ENCODE results near the gene JAKMIP1. TPM values are rescaled to one million over a fixed set of nuclear protein-coding genes. Genes with fewer than 3 reads are reported as not detected.

JAKMIP1 gene
- total and polyA plus RNA-seq, 2 of the 13 experiments (the other 11 are each of a cell fraction or from before 2014, with no cell fraction given), result not detected

- Histone ChIP-seq H3K4me1 (ENCODE audit: insufficient read depth, low read length) (no peaks in the 10 kb centered on the region), H3K9me3 (ENCODE audit: low read length) (peaks cover 5% of the 10 kb centered on the region; the same call in 1 of the 2 replicates), H3K36me3 (replicated peaks in 1 of 2; ENCODE audit: control insufficient read depth in 1 of 2, insufficient read depth in 2 of 2, low read length in 2 of 2) (no peaks in the 10 kb centered on the region), H3K79me2 (ENCODE audit: insufficient read depth, low read length) (no peaks in the 10 kb centered on the region), H3K27me3 (ENCODE audit: control insufficient read depth in 1 of 2, insufficient read depth in 2 of 2, low read length in 2 of 2) (0 out of 5 replicates have a peak, but pooled peaks cover 0 to under 1% of the 10 kb centered on the region in 2 experiments), H3K4me3 (replicated peaks in 1 of 3; ENCODE audit: insufficient read depth in 1 of 3, low read depth in 2 of 3, low read length in 3 of 3) (no peak overlapping the region), H2AFZ (ENCODE audit: low read length) (no peak overlapping the region), H3K4me2 (ENCODE audit: low read depth, low read length) (no peak overlapping the region), H4K20me1 (ENCODE audit: insufficient read depth, low read length) (no peaks in the 10 kb centered on the region), H3K27ac (ENCODE audit: extremely low read length, insufficient read depth, low read length) (no peak overlapping the region), H3K9ac (ENCODE audit: insufficient read depth, low read depth, low read length) (no peak overlapping the region)
- no TSS peak for BruUV-seq (replicated peaks)
- POLR2A ChIA-PET, result no interaction called here
- no peak for ATAC-seq
- in situ Hi-C loops (cut with HindIII; ENCODE audit: extremely low pct_ligation_motif_present, low pct_unique_long_range_greater_than_20kb) (no loop called here), intact Hi-C loops (cut with micrococcal nuclease; ENCODE audit: unreplicated experiment) (no loop called here)
- no peak for DNase-seq (ENCODE audit: low spot score)
- no peak for FAIRE-seq
- CTCF ChIA-PET (ENCODE audit: low intra/inter-chr PET ratio, low total read pairs), result no interaction called here
- TF ChIP-seq ZNF550 (CRISPR knock-in tag; IDR thresholded peaks at IDR 0.05; ENCODE audit: borderline replicate concordance), result no peak
- no peak for TF ChIP-seq ZNF788 (CRISPR knock-in tag; IDR thresholded peaks at IDR 0.05; ENCODE audit: borderline replicate concordance)
- TF ChIP-seq ZNF121 (CRISPR knock-in tag; IDR thresholded peaks at IDR 0.05), result no peak
- no peak for TF ChIP-seq ZBTB46 (CRISPR knock-in tag; IDR thresholded peaks at IDR 0.05; ENCODE audit: borderline replicate concordance)
- TF ChIP-seq TSC22D2 (CRISPR knock-in tag; IDR thresholded peaks at IDR 0.05; ENCODE audit: borderline replicate concordance), result no peak
- no peak for TF ChIP-seq ZMYM3 (CRISPR knock-in tag; IDR thresholded peaks at IDR 0.05)
- no peak for TF ChIP-seq SNRNP70 (IDR thresholded peaks at IDR 0.05; ENCODE audit: low read depth, low read length)
- no peak for TF ChIP-seq ZNF20 (CRISPR knock-in tag; IDR thresholded peaks at IDR 0.05)
- TF ChIP-seq, protein P1, sequence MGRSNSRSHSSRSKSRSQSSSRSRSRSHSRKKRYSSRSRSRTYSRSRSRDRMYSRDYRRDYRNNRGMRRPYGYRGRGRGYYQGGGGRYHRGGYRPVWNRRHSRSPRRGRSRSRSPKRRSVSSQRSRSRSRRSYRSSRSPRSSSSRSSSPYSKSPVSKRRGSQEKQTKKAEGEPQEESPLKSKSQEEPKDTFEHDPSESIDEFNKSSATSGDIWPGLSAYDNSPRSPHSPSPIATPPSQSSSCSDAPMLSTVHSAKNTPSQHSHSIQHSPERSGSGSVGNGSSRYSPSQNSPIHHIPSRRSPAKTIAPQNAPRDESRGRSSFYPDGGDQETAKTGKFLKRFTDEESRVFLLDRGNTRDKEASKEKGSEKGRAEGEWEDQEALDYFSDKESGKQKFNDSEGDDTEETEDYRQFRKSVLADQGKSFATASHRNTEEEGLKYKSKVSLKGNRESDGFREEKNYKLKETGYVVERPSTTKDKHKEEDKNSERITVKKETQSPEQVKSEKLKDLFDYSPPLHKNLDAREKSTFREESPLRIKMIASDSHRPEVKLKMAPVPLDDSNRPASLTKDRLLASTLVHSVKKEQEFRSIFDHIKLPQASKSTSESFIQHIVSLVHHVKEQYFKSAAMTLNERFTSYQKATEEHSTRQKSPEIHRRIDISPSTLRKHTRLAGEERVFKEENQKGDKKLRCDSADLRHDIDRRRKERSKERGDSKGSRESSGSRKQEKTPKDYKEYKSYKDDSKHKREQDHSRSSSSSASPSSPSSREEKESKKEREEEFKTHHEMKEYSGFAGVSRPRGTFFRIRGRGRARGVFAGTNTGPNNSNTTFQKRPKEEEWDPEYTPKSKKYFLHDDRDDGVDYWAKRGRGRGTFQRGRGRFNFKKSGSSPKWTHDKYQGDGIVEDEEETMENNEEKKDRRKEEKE (IDR thresholded peaks at IDR 0.05), result no peak
- TF ChIP-seq CHD2 (IDR thresholded peaks at IDR 0.05; ENCODE audit: low read depth, low read length), result no peak
- 75% methylated on average over 6 of the region's 6 CpGs for WGBS (ENCODE audit: low lambda C conversion rate)
These were observed 34.6 kb downstream of the JAKMIP1 start for GRCh38 chr4:6165766-6166165.
